Keratinocyte (primary cell): ENCODE measurements around the gene HBA2. TPM values are rescaled to one million over a fixed set of nuclear protein-coding genes. Genes with fewer than 3 reads are reported as not detected.
A peak's percentile ranks its signal among the peaks of the same experiment; 100 is the strongest.

ENCODE experiments used
- DNase-seq: peaks from one replicate; pipeline ENCODE4 v3.0.0-alpha.2; 2011; ENCODE audit warnings: low read depth, missing footprints, low spot score
- FAIRE-seq: peaks from 2 replicates; lab custom pipeline; 2011; peaks lifted over from hg19 to GRCh38; lab: Jason Lieb, UNC
- H2AFZ ChIP-seq: 2 replicates; pipeline ENCODE4 v1.6.0; 2012; ENCODE audit warnings: low read length, control low read depth, inconsistent platforms; ENCODE audit not compliant: control insufficient read depth
- H3K27ac ChIP-seq: 2 replicates; pipeline ENCODE4 v1.5.1; 2011; ENCODE audit warnings: low read length; ENCODE audit not compliant: control insufficient read depth, insufficient read depth
- H3K27me3 ChIP-seq: 3 replicates; pipeline ENCODE4 v1.6.0; 2011; ENCODE audit warnings: low read length; ENCODE audit not compliant: control insufficient read depth, insufficient read depth; ENCODE audit errors: extremely low read depth
- H3K36me3 ChIP-seq, 2 experiments: 2 replicates in 1 of 2; 3 replicates in 1 of 2; pipeline ENCODE4 v1.5.1; 2011; ENCODE audit warnings: low read length in 2 of 2, mild to moderate bottlenecking in 1 of 2; ENCODE audit not compliant: control insufficient read depth in 2 of 2, insufficient read depth in 2 of 2; ENCODE audit errors: extremely low read depth in 1 of 2
- H3K4me1 ChIP-seq: 3 replicates; pipeline ENCODE4 v1.5.1; 2011; ENCODE audit warnings: low read length; ENCODE audit not compliant: control insufficient read depth, insufficient read depth; ENCODE audit errors: extremely low read depth
- H3K4me2 ChIP-seq: 3 replicates; pipeline ENCODE4 v1.6.0; 2011; ENCODE audit warnings: low read depth, low read length; ENCODE audit not compliant: control insufficient read depth, insufficient read depth; ENCODE audit errors: extremely low read depth
- H3K4me3 ChIP-seq, 3 experiments: fragments of 200-600 bp in 1 of 3; sonication (generic) in 1 of 3; 2 replicates in 2 of 3; 3 replicates in 1 of 3; pipeline ENCODE4 v1.5.1; 2011 to 2016; ENCODE audit warnings: low read length in 3 of 3, mild to moderate bottlenecking in 3 of 3, control low read depth in 2 of 3, inconsistent platforms in 1 of 3, low read depth in 1 of 3, mixed read lengths in 1 of 3, mixed run types in 1 of 3, moderate library complexity in 1 of 3; ENCODE audit not compliant: control insufficient read depth in 2 of 3, insufficient read depth in 2 of 3; ENCODE audit errors: extremely low read depth in 1 of 3
- H3K79me2 ChIP-seq: 2 replicates; pipeline ENCODE4 v1.6.0; 2012; ENCODE audit warnings: low read length; ENCODE audit not compliant: control insufficient read depth, insufficient read depth
- H3K9ac ChIP-seq: 3 replicates; pipeline ENCODE4 v1.6.0; 2011; ENCODE audit warnings: low read length; ENCODE audit not compliant: control insufficient read depth, insufficient read depth; ENCODE audit errors: extremely low read depth
- H3K9me1 ChIP-seq: 3 replicates; pipeline ENCODE4 v1.6.0; 2011; ENCODE audit warnings: low read length; ENCODE audit not compliant: control insufficient read depth, insufficient read depth; ENCODE audit errors: extremely low read depth
- H3K9me3 ChIP-seq: 2 replicates; pipeline ENCODE4 v1.5.1; 2012; ENCODE audit warnings: low read depth, low read length; ENCODE audit not compliant: control insufficient read depth
- H4K20me1 ChIP-seq: 3 replicates; pipeline ENCODE4 v1.6.0; 2011; ENCODE audit warnings: low read length; ENCODE audit not compliant: control insufficient read depth, insufficient read depth; ENCODE audit errors: extremely low read depth
- EZH2 ChIP-seq: IDR thresholded peaks from one replicate; pipeline ENCODE4 v1.6.1; 2012; ENCODE audit warnings: inconsistent platforms, mild to moderate bottlenecking, low read length, moderate library complexity
- dilution Hi-C: fragments of 300-500 bp; cut with MboI; formaldehyde crosslinking; loops from one replicate; pipeline ENCODE4 v1.7.0; 2020; ENCODE audit warnings: low sequenced_read_pairs; ENCODE audit not compliant: extremely low pct_ligation_motif_present
- polyA plus RNA-seq, 5 experiments: library from polyadenylated mRNA; depleted of rRNA in 3 of 5; stranded (reverse) in 3 of 5; stranded (forward) in 1 of 5; unstranded in 1 of 5; fragments of >200 nt; gene quantifications; 1 replicate in 1 of 5; 2 replicates in 3 of 5; 3 replicates in 1 of 5; pipeline versions ENCODE4 v1.2.1 to v1.2.3, GENCODE V29; 2011 to 2012; ENCODE audit warnings: missing spikeins in 2 of 5, low read depth in 1 of 5, low replicate concordance in 1 of 5
- TF ChIP-seq, protein P1 (sequence below), 3 experiments: IDR thresholded peaks in 1 of 3; conservative IDR thresholded peaks in 1 of 3; optimal IDR thresholded peaks in 1 of 3; 2 replicates in 2 of 3; 3 replicates in 1 of 3; pipeline versions ENCODE3 to v1.5.1; 2011; ENCODE audit warnings: low read length in 3 of 3, mild to moderate bottlenecking in 3 of 3, moderate library complexity in 2 of 3, control low read depth in 1 of 3, inconsistent platforms in 1 of 3; ENCODE audit not compliant: insufficient read depth in 2 of 3; ENCODE audit errors: extremely low read depth in 1 of 3

HBA2 gene
- polyA plus RNA-seq, 1 donor (not counting 4 experiments of a cell fraction or from before 2014, with no cell fraction given) = not detected

- peak overlapping the region; percentile 60 for H2AFZ ChIP-seq
- H3K79me2 ChIP-seq = peaks cover 40% of the 10 kb centered on the region
- peak overlapping the region; percentile 52 for H3K27ac ChIP-seq
- H3K4me1 ChIP-seq = no peaks in the 10 kb centered on the region
- H4K20me1 ChIP-seq = no peaks in the 10 kb centered on the region
- no peak for TF ChIP-seq EZH2
- TF ChIP-seq, protein P1, sequence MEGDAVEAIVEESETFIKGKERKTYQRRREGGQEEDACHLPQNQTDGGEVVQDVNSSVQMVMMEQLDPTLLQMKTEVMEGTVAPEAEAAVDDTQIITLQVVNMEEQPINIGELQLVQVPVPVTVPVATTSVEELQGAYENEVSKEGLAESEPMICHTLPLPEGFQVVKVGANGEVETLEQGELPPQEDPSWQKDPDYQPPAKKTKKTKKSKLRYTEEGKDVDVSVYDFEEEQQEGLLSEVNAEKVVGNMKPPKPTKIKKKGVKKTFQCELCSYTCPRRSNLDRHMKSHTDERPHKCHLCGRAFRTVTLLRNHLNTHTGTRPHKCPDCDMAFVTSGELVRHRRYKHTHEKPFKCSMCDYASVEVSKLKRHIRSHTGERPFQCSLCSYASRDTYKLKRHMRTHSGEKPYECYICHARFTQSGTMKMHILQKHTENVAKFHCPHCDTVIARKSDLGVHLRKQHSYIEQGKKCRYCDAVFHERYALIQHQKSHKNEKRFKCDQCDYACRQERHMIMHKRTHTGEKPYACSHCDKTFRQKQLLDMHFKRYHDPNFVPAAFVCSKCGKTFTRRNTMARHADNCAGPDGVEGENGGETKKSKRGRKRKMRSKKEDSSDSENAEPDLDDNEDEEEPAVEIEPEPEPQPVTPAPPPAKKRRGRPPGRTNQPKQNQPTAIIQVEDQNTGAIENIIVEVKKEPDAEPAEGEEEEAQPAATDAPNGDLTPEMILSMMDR (optimal IDR thresholded peaks at IDR 0.05 in 1 of 3, IDR thresholded peaks at IDR 0.05 in 1 of 3, conservative IDR thresholded peaks at IDR 0.05 in 1 of 3; ENCODE audit: extremely low read depth in 1 of 3, insufficient read depth in 2 of 3, low read length in 3 of 3) = no peak
- peak overlapping the region; percentile 66 to 88 (median 73) for H3K4me3 ChIP-seq
- no peak for FAIRE-seq
- H3K4me2 ChIP-seq = peak overlapping the region; percentile 80
- dilution Hi-C loops = no loop called here
- H3K9ac ChIP-seq = peak overlapping the region; percentile 82
- no peaks in the 10 kb centered on the region for H3K27me3 ChIP-seq
- H3K9me3 ChIP-seq = no peaks in the 10 kb centered on the region
- DNase-seq = no peak
- no peaks in the 10 kb centered on the region for H3K9me1 ChIP-seq
- H3K36me3 ChIP-seq = peaks cover 0 to 5% of the 10 kb centered on the region in 2 experiments
These were observed 34.6 kb upstream of the HBA2 start for GRCh38 chr16:138049-138417.

- no peak for FAIRE-seq
- dilution Hi-C loops = no loop called here
- no peak for DNase-seq
These were observed 32.4 kb upstream of the HBA2 start for GRCh38 chr16:140175-140857.

More at GRCh38 chr16:140175-140857, 32.4 kb upstream of the HBA2 start:
- Histone ChIP-seq H3K4me1 (no peaks in the 10 kb centered on the region), H3K4me3 (no peak overlapping the region), H3K9me1 (no peaks in the 10 kb centered on the region), H3K27ac (no peak overlapping the region), H4K20me1 (no peaks in the 10 kb centered on the region), H3K36me3 (peaks cover 0 to 3% of the 10 kb centered on the region in 2 experiments), H3K79me2 (peaks cover 22% of the 10 kb centered on the region), H3K9me3 (no peaks in the 10 kb centered on the region), H3K4me2 (no peak overlapping the region), H2AFZ (no peak overlapping the region), H3K27me3 (no peaks in the 10 kb centered on the region), H3K9ac (no peak overlapping the region)
- TF ChIP-seq, protein P1 (optimal IDR thresholded peaks at IDR 0.05 in 1 of 3, IDR thresholded peaks at IDR 0.05 in 1 of 3, conservative IDR thresholded peaks at IDR 0.05 in 1 of 3; ENCODE audit: extremely low read depth in 1 of 3, insufficient read depth in 2 of 3, low read length in 3 of 3) = no peak
